ENCODE measurements around the gene PHIP.

DNA sequence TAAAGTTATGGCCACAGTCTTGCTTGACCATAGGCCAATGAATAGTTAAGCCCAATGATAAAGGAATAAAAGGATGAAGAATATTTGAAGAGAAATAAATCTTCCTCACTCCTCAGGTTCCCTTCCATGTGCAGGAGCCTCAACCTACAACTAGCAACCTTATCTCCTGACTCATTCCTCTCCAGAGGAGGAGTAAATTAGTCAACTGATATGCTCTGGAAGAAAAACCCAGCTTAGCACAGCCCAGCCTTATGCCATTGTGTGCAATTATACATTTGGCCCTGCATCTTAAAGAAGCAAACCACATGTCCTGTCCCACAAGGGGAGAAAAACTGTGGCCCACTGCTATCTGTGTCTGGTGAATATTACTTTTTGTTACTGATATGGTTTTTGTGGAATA is 82.1 kb downstream of the PHIP start:
- TF ChIP-seq, protein P1, sequence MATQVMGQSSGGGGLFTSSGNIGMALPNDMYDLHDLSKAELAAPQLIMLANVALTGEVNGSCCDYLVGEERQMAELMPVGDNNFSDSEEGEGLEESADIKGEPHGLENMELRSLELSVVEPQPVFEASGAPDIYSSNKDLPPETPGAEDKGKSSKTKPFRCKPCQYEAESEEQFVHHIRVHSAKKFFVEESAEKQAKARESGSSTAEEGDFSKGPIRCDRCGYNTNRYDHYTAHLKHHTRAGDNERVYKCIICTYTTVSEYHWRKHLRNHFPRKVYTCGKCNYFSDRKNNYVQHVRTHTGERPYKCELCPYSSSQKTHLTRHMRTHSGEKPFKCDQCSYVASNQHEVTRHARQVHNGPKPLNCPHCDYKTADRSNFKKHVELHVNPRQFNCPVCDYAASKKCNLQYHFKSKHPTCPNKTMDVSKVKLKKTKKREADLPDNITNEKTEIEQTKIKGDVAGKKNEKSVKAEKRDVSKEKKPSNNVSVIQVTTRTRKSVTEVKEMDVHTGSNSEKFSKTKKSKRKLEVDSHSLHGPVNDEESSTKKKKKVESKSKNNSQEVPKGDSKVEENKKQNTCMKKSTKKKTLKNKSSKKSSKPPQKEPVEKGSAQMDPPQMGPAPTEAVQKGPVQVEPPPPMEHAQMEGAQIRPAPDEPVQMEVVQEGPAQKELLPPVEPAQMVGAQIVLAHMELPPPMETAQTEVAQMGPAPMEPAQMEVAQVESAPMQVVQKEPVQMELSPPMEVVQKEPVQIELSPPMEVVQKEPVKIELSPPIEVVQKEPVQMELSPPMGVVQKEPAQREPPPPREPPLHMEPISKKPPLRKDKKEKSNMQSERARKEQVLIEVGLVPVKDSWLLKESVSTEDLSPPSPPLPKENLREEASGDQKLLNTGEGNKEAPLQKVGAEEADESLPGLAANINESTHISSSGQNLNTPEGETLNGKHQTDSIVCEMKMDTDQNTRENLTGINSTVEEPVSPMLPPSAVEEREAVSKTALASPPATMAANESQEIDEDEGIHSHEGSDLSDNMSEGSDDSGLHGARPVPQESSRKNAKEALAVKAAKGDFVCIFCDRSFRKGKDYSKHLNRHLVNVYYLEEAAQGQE (IDR thresholded peaks at IDR 0.05; ENCODE audit: insufficient read depth in 1 of 2, low read depth in 2 of 2, low read length in 2 of 2): no peak
- no peak for TF ChIP-seq TAF1 (IDR thresholded peaks at IDR 0.05; ENCODE audit: borderline replicate concordance, insufficient read depth, low read length)

Measured in PFSK-1 (cell line).